PFSK-1 (cell line): Measurements from ENCODE around the gene POLR3E.

ENCODE experiments used
- FOXP2 ChIP-seq: optimal IDR thresholded peaks from 2 replicates; pipeline ENCODE3; 2011; ENCODE audit warnings: borderline replicate concordance, control low read depth, inconsistent platforms; ENCODE audit not compliant: insufficient read depth; ENCODE audit errors: extremely low read length, extremely low read depth
- POLR2AphosphoS5 ChIP-seq: IDR thresholded peaks from 2 replicates; pipeline ENCODE4 v1.6.1; 2012; ENCODE audit warnings: low read depth, mild to moderate bottlenecking, control low read depth, low read length, moderate library complexity
- REST ChIP-seq, 2 experiments: IDR thresholded peaks; 2 replicates each; pipeline versions ENCODE4 v1.6.1 to v1.8.0; 2011 to 2012; ENCODE audit warnings: low read depth in 2 of 2, low read length in 2 of 2, control low read depth in 1 of 2, inconsistent platforms in 1 of 2, mild to moderate bottlenecking in 1 of 2, moderate library complexity in 1 of 2; ENCODE audit not compliant: insufficient read depth in 1 of 2
- SIN3A ChIP-seq: IDR thresholded peaks from 2 replicates; pipeline ENCODE4 v1.6.1; 2012; ENCODE audit warnings: mild to moderate bottlenecking, low read length, moderate library complexity, borderline replicate concordance; ENCODE audit not compliant: insufficient read depth
- TAF1 ChIP-seq: IDR thresholded peaks from 2 replicates; pipeline ENCODE4 v1.6.1; 2012; ENCODE audit warnings: low read length, control low read depth, borderline replicate concordance; ENCODE audit not compliant: insufficient read depth

The POLR3E gene

GRCh38 chr16:22328081-22328725 is 31.0 kb downstream of the POLR3E start:
- TF ChIP-seq SIN3A (no peak), TAF1 (no peak), REST (IDR thresholded peaks at IDR 0.05; ENCODE audit: insufficient read depth in 1 of 2, low read depth in 2 of 2, low read length in 2 of 2) (no peak), POLR2AphosphoS5 (no peak), FOXP2 (no peak)

- no peak for TF ChIP-seq FOXP2
Measured at GRCh38 chr16:22329199-22329695, 32.0 kb downstream of the POLR3E start.

- TF ChIP-seq REST (IDR thresholded peaks at IDR 0.05; ENCODE audit: insufficient read depth in 1 of 2, low read depth in 2 of 2, low read length in 2 of 2) (no peak), TAF1 (no peak), SIN3A (no peak), FOXP2 (no peak), POLR2AphosphoS5 (no peak)
Measured at GRCh38 chr16:22330326-22330725, 33.1 kb downstream of the POLR3E start.

- TF ChIP-seq POLR2AphosphoS5 (no peak), SIN3A (no peak), TAF1 (no peak), FOXP2 (no peak), REST (IDR thresholded peaks at IDR 0.05; ENCODE audit: insufficient read depth in 1 of 2, low read depth in 2 of 2, low read length in 2 of 2) (no peak)
Measured at GRCh38 chr16:22333457-22333994, 36.3 kb downstream of the POLR3E start.

GRCh38 chr16:22335668-22336246 is 38.5 kb downstream of the POLR3E start:
- no peak for TF ChIP-seq TAF1
- TF ChIP-seq SIN3A: no peak
- TF ChIP-seq REST (IDR thresholded peaks at IDR 0.05; ENCODE audit: insufficient read depth in 1 of 2, low read depth in 2 of 2, low read length in 2 of 2): no peak
- no peak for TF ChIP-seq FOXP2
- TF ChIP-seq POLR2AphosphoS5: no peak
